ENCODE results near the gene RPL6. TPM values are rescaled to one million over a fixed set of nuclear protein-coding genes. Genes with fewer than 3 reads are reported as not detected.

RPL6 gene
- total and polyA plus RNA-seq, 10 of the 15 experiments (the other 5 are each of a cell fraction or from before 2014, with no cell fraction given), result 801 to 3,690 (median 2,265) TPM

DNA sequence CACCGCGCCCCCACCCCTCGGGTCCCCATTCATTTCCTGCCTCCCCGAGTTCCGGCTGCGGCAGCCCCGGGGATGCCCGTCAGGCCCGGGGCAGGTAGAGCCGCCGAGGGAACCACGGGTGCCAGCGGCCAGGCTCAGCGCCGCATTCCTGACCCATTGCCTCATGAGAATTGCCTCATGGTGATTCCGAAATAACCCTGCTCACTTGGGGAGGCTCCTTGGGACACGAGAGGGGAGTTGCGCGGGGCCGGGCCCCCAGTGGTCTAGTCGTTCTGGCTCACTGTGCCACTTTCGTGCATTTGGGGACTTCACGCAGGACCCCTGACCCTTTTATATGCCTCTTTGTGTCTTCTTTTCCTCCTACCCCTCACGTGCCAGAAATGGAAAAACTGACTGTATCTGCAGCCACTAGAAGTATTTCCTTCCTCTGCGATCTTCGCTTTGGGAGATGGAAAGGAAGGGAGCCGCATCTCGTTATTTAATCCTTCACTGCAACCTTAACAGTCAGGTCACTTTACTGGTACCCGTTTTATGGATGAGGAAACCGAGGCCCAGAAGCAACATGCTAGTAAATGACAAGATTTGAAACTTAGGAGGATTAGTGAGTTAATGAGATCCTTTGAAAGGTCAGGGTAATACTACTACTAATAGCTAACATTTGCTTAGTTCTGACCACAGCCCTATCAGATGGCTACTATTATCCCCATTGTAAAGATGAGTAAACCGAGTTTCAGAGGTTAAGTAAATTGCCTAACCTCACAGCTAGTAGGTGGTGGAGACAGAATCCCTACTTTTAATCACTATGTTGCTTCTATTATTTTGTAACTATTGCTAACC lies 10.1 kb upstream of the RPL6 start (continued):
- no peak for TF ChIP-seq CBFB (IDR thresholded peaks at IDR 0.05; ENCODE audit: low read depth)
- TF ChIP-seq RB1 (IDR thresholded peaks at IDR 0.05; ENCODE audit: borderline replicate concordance), result no peak
- TF ChIP-seq ZNF592 (IDR thresholded peaks at IDR 0.05), result no peak
- TF ChIP-seq BHLHE40 (IDR thresholded peaks at IDR 0.05; ENCODE audit: borderline replicate concordance in 1 of 2, low read depth in 2 of 2, low read length in 1 of 2), result peak; percentile 26 to 66; a peak in 3 of 4 replicates
- TF ChIP-seq, protein P1, sequence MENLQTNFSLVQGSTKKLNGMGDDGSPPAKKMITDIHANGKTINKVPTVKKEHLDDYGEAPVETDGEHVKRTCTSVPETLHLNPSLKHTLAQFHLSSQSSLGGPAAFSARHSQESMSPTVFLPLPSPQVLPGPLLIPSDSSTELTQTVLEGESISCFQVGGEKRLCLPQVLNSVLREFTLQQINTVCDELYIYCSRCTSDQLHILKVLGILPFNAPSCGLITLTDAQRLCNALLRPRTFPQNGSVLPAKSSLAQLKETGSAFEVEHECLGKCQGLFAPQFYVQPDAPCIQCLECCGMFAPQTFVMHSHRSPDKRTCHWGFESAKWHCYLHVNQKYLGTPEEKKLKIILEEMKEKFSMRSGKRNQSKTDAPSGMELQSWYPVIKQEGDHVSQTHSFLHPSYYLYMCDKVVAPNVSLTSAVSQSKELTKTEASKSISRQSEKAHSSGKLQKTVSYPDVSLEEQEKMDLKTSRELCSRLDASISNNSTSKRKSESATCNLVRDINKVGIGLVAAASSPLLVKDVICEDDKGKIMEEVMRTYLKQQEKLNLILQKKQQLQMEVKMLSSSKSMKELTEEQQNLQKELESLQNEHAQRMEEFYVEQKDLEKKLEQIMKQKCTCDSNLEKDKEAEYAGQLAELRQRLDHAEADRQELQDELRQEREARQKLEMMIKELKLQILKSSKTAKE (IDR thresholded peaks at IDR 0.05; ENCODE audit: low read depth, poor library complexity, severe bottlenecking), result no peak
- TF ChIP-seq MTA2 (IDR thresholded peaks at IDR 0.05; ENCODE audit: low read depth), result peak; percentile 64
- no peak; the same call in 1 of the 2 replicates for TF ChIP-seq EED (IDR thresholded peaks at IDR 0.05; ENCODE audit: low read depth)
- TF ChIP-seq IRF3 (IDR thresholded peaks at IDR 0.05), result no peak
- TF ChIP-seq SIX5 (IDR thresholded peaks at IDR 0.05; ENCODE audit: low read depth, low read length, severe bottlenecking), result peak; percentile 6
- TF ChIP-seq, protein P2, sequence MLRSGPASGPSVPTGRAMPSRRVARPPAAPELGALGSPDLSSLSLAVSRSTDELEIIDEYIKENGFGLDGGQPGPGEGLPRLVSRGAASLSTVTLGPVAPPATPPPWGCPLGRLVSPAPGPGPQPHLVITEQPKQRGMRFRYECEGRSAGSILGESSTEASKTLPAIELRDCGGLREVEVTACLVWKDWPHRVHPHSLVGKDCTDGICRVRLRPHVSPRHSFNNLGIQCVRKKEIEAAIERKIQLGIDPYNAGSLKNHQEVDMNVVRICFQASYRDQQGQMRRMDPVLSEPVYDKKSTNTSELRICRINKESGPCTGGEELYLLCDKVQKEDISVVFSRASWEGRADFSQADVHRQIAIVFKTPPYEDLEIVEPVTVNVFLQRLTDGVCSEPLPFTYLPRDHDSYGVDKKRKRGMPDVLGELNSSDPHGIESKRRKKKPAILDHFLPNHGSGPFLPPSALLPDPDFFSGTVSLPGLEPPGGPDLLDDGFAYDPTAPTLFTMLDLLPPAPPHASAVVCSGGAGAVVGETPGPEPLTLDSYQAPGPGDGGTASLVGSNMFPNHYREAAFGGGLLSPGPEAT (IDR thresholded peaks at IDR 0.05; ENCODE audit: low read depth), result no peak
- TF ChIP-seq SPI1 (IDR thresholded peaks at IDR 0.05; ENCODE audit: borderline replicate concordance, insufficient read depth, low read depth, low read length), result 0 out of 2 replicates have a peak, but pooled peaks have one; percentile 2

All from GM12878 (cell line).